SH-SY5Y (cell line): ENCODE results near the gene AIFM3.

Source experiments
- GATA2 ChIP-seq: IDR thresholded peaks from 2 replicates; pipeline ENCODE4 v1.6.1; 2011; ENCODE audit warnings: mild to moderate bottlenecking, low read depth, low read length
- GATA3 ChIP-seq: IDR thresholded peaks from 2 replicates; pipeline ENCODE4 v1.6.1; 2011; ENCODE audit warnings: low read depth, mild to moderate bottlenecking, low read length, moderate library complexity

- TF ChIP-seq GATA3 (no peak), GATA2 (no peak)
These were observed 6.0 kb downstream of the AIFM3 start for GRCh38 chr22:20972933-20973577.
